NT2/D1 (cell line): ENCODE measurements around the gene LLGL1.

Experiments used
- YY1 ChIP-seq: IDR thresholded peaks from 2 replicates; pipeline ENCODE4 v1.6.1; 2011; ENCODE audit not compliant: insufficient read length, insufficient read depth
- ZNF274 ChIP-seq: IDR thresholded peaks from 2 replicates; pipeline ENCODE4 v1.6.1; 2011; ENCODE audit warnings: mild to moderate bottlenecking, low read depth, low read length

GRCh38 chr17:18252160-18252559, 26.7 kb downstream of the LLGL1 start:
- TF ChIP-seq ZNF274: no peak
- no peak for TF ChIP-seq YY1
